ENCODE data around the gene OMG. TPM values are rescaled to one million over a fixed set of nuclear protein-coding genes. Genes with fewer than 3 reads are reported as not detected.
"Not testable (repeated sequence)": the region's sequence is repeated elsewhere in the genome, so short reads cannot be mapped to it uniquely, and the experiment has no call there.

The OMG gene
- total RNA-seq, 1 donor from 2014 or later: 1.7 TPM

- no peak for DNase-seq (ENCODE audit: low read depth in 2 of 2)
Observed at GRCh38 chr17:31308372-31309334, 11.6 kb upstream of the OMG start.

GRCh38 chr17:31307640-31308039 lies 10.6 kb upstream of the OMG start:
- DNase-seq (ENCODE audit: low read depth in 2 of 2): no peak

- no peak for DNase-seq (ENCODE audit: low read depth in 2 of 2)
Observed at GRCh38 chr17:31299624-31300023, 2.6 kb upstream of the OMG start.

- no peak for DNase-seq (ENCODE audit: low read depth in 2 of 2)
Observed at GRCh38 chr17:31296142-31296541, 897 bp downstream of the OMG start.

GRCh38 chr17:31295489-31295871 lies 1.6 kb downstream of the OMG start:
- DNase-seq (ENCODE audit: low read depth in 2 of 2): no peak

DNA sequence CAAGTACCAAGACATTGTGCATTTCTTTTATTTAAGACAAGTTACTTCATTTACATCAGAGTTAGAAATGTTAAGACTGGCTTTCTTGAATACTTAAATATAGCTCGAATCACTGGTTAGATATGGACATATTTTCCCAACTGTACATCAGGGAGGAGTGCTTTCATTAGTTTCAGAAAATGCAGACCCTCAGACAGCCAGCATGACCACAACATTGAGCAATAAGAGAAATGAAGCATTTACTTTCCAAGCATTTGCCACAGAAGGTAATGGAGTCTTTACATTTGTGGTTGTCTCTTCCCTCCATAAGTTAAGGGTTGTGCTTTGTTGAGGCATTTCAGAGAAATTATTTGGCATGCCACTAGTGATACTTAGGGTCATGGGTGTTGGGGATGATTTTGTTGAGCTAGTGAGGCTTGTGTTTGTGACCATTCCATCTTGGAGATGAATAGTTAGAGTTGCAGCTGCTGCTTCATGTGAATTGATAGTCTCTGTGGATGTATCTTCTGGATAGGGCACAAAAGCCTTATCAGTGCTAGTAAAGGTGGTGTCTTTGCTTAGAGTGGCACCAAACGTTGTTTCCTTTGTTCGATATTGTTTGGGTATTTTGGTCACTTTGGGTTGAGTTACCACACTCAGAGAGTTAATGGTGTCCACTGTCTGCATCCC lies 2.1 kb downstream of the OMG start:
- DNase-seq (ENCODE audit: low read depth in 2 of 2): no peak

- no peak for DNase-seq (ENCODE audit: low read depth in 2 of 2)
Observed at GRCh38 chr17:31294231-31294630, 2.8 kb downstream of the OMG start.

DNA sequence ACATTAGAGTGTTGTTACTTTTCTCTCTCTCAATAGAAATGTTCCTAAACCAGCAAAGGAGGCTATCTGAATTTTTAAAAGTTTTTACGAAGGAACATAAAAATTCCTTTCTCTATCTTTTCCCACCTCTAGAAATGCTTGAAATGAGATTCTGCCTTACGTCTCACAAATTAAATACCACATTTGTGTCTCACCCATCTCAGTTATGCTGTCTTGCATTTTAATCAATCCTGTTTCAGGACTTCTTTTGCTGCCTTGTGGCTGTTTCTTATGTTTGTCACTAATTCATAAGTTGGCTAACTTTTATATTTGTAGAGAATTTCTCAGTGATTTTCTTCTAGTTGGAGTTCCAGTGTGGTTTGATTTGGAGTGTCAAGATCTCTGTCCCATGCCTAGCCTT lies 3.5 kb downstream of the OMG start:
- DNase-seq (ENCODE audit: low read depth in 2 of 2): no peak

DNA sequence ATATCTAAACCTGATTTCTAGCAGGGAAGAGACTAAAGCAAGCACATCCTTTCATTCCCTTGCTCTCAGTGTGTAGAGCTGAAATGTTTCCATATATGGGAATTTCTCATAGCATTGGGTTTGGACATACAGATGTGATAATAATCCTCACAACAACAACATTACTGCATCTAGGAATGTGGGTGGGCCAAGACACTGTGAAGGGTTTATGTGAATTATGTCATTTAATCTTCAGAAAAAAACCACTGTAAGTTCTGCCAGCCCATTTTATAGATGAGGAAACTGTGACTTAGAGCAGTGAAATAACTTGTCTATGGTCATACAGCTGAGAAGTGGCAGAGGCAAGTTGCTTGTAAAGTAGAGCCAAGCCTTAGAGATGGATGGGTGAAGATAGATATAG lies 5.2 kb downstream of the OMG start:
- DNase-seq (ENCODE audit: low read depth in 2 of 2): no peak

GRCh38 chr17:31289790-31290189 lies 7.2 kb downstream of the OMG start:
- no peak for DNase-seq (ENCODE audit: low read depth in 2 of 2)

- not testable (repeated sequence) for DNase-seq (ENCODE audit: low read depth in 2 of 2)
Observed at GRCh38 chr17:31287932-31288331, 9.1 kb downstream of the OMG start.

GRCh38 chr17:31286587-31286986 lies 10.5 kb downstream of the OMG start:
- DNase-seq (ENCODE audit: low read depth in 2 of 2): no peak

DNA sequence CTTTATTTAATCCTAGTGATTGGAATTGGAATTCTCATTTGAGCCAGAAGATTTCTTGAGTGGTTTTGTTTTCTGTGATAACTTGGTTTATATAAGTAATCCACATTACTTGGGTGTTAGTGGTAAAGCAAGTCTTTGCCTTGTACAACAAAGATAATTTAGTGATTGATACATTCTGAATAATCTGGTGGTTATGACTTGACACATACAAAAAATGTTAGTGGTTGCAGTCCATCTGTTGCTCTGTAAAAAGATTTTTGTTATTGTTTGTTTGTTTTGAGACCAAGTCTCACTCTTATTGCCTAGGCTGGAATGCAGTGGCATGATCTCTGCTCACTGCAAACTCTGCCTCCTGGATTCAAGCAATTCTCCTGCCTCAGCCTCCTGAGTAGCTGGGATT lies 13.2 kb downstream of the OMG start:
- no peak for DNase-seq (ENCODE audit: low read depth in 2 of 2)

- DNase-seq (ENCODE audit: low read depth in 2 of 2): no peak
Observed at GRCh38 chr17:31281061-31281460, 16.0 kb downstream of the OMG start.

DNA sequence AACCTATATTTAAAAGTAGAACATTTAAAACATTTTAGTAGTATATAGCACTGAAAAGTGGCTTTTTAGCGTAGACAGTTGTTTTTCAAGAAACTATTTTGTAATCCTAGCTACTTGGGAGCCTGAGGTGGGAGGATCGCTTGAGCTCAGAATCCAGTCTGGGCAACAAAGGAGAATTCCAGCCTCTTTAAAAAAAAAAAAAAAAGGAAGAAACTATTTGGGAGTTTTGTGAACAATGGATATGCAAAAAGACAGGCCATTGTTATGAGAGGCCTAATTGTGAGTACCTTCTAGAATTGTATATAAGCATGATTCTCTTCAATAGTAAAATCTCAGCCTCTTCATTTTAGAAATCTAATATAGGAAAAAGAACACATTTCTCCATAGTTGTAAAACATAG lies 17.6 kb downstream of the OMG start:
- no peak for DNase-seq (ENCODE audit: low read depth in 2 of 2)

DNA sequence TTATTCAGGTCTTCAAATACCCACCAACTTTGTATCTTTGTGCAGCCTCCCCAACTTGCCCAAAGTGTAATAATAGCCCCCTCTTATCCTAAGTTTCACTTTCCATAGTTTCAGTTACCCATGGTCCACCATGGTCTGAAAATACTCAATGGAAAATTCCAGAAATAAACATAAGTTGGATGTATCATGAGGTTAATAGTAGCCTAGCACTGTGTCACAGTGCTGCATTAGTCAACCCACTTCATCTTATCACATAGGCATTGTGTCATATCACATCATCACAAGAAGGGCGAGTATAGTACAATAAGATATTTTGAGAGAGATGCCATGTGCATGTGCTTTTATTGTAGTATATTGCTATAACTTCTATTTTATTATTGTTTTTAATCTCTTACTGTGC lies 21.9 kb downstream of the OMG start:
- DNase-seq (ENCODE audit: low read depth in 2 of 2): peak in 1 of 2 donors; percentile 18

DNA sequence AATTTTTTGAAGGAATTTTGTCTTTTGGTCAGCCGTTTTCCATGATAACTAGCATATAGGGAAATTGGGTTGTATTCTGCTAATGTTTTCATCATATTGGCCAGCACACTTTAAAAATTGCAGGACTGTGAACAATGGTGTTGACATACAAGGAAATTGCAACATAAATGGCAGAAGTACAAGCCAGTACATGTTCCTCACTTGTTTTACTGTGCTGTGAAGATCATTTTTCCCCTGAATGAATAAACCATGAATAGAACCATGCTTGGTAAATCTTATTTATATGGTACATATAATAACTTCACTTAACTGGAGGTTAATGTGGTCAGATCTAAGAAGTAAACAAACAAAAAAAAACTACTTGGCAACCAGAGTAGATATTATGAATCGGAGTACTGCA lies 22.8 kb downstream of the OMG start:
- peak; percentile 91 to 94 for DNase-seq (ENCODE audit: low read depth in 2 of 2)

DNA sequence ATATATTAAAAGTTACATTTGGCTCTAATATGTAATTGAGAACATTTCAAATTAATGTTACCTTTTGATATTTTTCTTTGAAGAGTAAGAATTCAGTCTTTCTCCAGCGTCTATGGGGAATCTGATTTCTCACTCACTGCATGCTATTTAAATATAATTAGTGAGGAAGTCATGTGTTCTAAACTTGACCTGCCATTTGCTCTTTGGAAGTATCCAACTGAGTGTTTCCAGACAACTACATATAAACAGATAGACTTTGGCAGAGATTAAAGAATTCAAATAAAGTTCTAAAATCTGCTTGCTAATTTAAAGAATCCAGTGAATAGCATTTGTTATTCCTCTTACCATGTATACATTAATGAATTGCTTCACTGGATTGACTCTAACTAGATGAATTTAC lies 23.5 kb downstream of the OMG start:
- DNase-seq (ENCODE audit: low read depth in 2 of 2): peak; percentile 51 to 73

DNA sequence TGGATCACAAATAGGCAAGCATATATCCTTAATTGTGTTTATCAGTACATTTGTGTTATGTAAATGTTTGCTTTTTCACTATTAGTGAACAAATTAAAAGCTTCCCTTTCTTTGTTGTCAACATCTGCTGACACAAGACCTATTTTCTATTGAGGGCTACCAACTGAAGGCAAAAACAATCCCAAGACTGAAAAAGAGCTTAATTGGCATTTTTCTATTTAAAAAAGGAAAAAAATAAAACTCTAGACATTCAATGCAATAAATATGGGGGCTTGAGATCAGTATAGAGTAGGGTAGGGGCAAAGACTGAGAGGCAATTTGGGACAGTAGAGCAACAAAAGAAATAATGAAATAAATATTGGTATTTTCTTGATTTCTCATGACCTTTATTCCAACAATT lies 24.2 kb downstream of the OMG start:
- no peak for DNase-seq (ENCODE audit: low read depth in 2 of 2)

DNA sequence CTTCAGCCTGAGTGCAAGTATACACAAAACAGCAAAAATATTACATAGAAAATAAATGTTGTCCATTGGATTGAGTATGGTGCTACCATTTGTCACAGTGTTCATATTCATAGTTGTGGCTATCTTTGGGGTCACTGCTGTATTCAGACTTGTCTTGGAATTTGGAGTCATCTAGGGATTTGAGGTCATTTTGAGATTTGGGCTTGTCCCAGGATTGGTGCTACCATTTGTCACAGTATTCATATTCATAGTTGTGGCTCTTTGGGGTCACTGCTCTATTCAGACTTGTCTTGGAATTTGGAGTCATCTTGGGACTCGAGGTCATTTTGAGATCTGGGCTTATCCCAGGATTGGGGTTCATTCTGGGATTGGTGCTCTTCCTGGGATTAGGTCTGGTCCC lies 24.8 kb downstream of the OMG start:
- no peak for DNase-seq (ENCODE audit: low read depth in 2 of 2)

DNA sequence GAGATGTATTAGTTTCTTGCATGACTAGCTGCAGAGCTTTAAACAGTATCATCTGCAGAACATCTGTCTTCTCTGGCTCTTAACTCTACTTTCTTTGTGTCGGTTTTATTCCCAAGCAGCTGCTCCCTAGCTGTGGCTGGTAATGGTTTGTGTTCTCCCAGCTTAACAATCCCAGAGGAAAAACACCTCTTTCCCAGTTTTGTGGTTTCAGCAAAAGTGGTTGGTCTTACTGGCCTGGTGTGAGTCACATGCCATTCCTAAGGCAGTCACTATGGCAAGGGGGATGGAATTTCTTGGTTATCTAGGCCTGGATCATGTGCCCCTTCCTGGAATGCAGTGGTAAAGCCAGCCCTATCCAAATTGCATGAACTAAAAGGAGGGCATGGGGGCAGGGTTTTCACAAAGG lies 27.5 kb downstream of the OMG start:
- peak; percentile 79 to 82 for DNase-seq (ENCODE audit: low read depth in 2 of 2)

GRCh38 chr17:31269036-31269577 lies 27.9 kb downstream of the OMG start:
- DNase-seq (ENCODE audit: low read depth in 2 of 2): no peak

- DNase-seq (ENCODE audit: low read depth in 2 of 2): no peak
Observed at GRCh38 chr17:31266042-31266441, 31.0 kb downstream of the OMG start.
